ENCODE results near the gene FOXL3. TPM values are rescaled to one million over a fixed set of nuclear protein-coding genes. Genes with fewer than 3 reads are reported as not detected.
"Not testable (repeated sequence)": the region's sequence is repeated elsewhere in the genome, so short reads cannot be mapped to it uniquely, and the experiment has no call there.

The FOXL3 gene
- total RNA-seq, 6 experiments from 2014 or later, result not detected

DNA sequence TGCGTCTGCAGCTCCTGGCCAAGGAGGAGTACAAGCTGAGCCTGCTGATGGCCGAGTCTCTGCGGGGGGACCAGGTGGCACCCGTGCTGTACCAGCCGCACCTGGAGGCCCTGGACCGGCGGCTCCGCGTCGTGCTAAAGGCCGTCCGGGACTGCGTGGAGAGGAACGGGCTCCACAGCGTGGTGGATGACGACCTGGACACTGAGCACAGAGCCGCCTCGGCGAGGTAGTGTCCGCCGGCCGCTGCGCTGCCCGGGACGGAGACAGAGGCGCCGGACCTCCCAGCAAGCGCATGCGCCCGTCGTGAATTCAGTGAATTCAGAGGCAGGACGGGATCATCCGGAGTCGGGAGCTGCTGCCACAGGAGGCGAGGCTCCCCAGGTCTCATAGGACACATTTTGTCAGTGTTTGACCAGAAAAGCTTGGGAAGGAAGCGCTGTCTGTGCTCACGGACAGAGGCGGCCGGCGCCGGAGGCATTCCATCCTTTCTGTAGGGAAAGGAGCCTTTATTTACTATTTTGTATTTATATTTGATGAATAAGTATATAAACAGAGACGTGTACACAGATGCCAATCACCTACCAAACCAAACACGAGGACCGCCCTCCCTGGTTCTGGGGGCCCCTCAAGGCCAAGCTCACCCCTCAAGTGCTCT, 30.1 kb upstream of the FOXL3 start:
- no peak overlapping the region for H3K4me3 ChIP-seq
- H3K27me3 ChIP-seq, result no peaks in the 10 kb centered on the region
- no peaks in the 10 kb centered on the region for H3K4me1 ChIP-seq
- H3K36me3 ChIP-seq, result peaks cover 0 to 51% (median 32%) of the 10 kb centered on the region in 4 donors
- no peak for ATAC-seq
- no peaks in the 10 kb centered on the region for H3K9me3 ChIP-seq
- intact Hi-C loops (cut with DNase I), result no loop called here
- DNase-seq, result peak in 1 of 3 donors; percentile 56
- WGBS (ENCODE audit: insufficient coverage, low coverage, low lambda C conversion rate, missing lambda C conversion rate), result 87% methylated on average over 27 of the region's 44 CpGs
- no peak for TF ChIP-seq POLR2A (IDR thresholded peaks at IDR 0.05)
- no peak overlapping the region for H3K27ac ChIP-seq

DNA sequence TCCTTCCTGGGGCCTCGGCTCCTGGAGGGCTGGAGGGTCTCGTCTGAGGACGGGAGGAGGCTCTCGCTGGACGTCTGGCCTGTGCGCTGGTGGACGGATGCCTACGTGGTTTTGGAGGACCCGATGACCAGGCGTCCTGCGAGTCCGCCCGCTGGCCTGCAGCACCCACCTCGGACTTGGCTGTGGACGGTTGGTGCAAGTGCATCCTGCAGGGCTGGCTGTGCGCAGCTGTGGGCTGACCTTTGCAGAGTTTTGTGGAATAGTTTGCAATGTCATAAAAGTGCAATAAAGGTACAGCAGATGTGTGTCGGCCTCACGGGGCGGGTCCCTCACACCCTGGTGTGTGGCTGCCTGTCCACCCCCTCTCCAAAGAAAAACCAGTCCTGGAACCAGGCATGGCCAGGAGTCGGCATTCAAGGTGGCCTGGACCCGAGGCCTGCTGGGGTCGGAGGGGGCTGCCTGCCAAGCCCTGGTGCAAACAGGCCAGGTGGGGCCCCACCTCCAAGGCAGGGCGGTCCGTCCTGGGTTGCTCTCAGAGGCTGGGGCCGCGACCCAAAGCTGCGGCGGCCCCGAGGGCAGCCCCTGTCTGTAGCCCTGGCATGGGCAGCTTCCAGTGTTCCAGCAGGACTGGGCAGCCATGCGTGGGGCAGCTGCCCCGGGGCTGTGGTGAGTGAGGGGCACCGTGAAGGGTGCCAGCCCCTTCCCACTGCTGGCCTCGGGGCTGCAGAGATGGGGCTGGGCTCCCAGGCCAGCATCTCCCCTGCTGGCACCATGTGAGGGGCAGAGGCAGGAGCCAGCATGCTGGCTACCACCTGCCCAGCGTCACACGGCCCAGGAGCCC, 29.3 kb upstream of the FOXL3 start:
- Histone ChIP-seq H3K27ac (no peak overlapping the region), H3K27me3 (no peaks in the 10 kb centered on the region), H3K4me1 (no peaks in the 10 kb centered on the region), H3K36me3 (peaks cover 0 to 45% (median 31%) of the 10 kb centered on the region in 4 donors), H3K4me3 (no peak overlapping the region), H3K9me3 (no peaks in the 10 kb centered on the region)
- DNase-seq (peak in 1 of 3 donors; percentile 52), ATAC-seq (peak in 2 of 4 donors; percentile 1 to 4)
- TF ChIP-seq POLR2A (IDR thresholded peaks at IDR 0.05) (no peak), CTCF (IDR thresholded peaks at IDR 0.05) (no peak)
- intact Hi-C loops (cut with DNase I), result no loop called here
- WGBS (ENCODE audit: insufficient coverage, low coverage, low lambda C conversion rate, missing lambda C conversion rate), result 100% methylated on average over 2 of the region's 35 CpGs

- Histone ChIP-seq H3K27me3 (no peaks in the 10 kb centered on the region), H3K27ac (no peak overlapping the region), H3K4me1 (no peaks in the 10 kb centered on the region), H3K36me3 (peaks cover 0 to 35% (median 25%) of the 10 kb centered on the region in 4 donors), H3K9me3 (no peaks in the 10 kb centered on the region), H3K4me3 (no peak overlapping the region)
- 90% methylated on average over 7 of the region's 32 CpGs for WGBS (ENCODE audit: insufficient coverage, low coverage, low lambda C conversion rate, missing lambda C conversion rate)
- ATAC-seq (peak in 1 of 4 donors; percentile 9), DNase-seq (peak in 1 of 3 donors; percentile 46)
- TF ChIP-seq CTCF (IDR thresholded peaks at IDR 0.05) (no peak), POLR2A (IDR thresholded peaks at IDR 0.05) (no peak)
- intact Hi-C loops (cut with DNase I), result no loop called here
Observed at GRCh38 chr7:261341-262250, 28.4 kb upstream of the FOXL3 start.

GRCh38 chr7:262251-262572, 27.8 kb upstream of the FOXL3 start:
- no peaks in the 10 kb centered on the region for H3K27me3 ChIP-seq
- WGBS (ENCODE audit: insufficient coverage, low coverage, low lambda C conversion rate, missing lambda C conversion rate), result 95% methylated on average over 8 of the region's 9 CpGs
- DNase-seq (peak in 2 of 3 donors; percentile 41 to 45), ATAC-seq (no peak)
- intact Hi-C loops (cut with DNase I), result no loop called here
- H3K9me3 ChIP-seq, result no peaks in the 10 kb centered on the region
- TF ChIP-seq POLR2A (IDR thresholded peaks at IDR 0.05), result no peak
- peaks cover 0 to 29% (median 22%) of the 10 kb centered on the region in 4 donors for H3K36me3 ChIP-seq
- no peak overlapping the region for H3K27ac ChIP-seq
- H3K4me1 ChIP-seq, result no peaks in the 10 kb centered on the region
- H3K4me3 ChIP-seq, result no peak overlapping the region

GRCh38 chr7:262631-263311, 27.2 kb upstream of the FOXL3 start:
- peaks cover 0 to 26% (median 20%) of the 10 kb centered on the region in 4 donors for H3K36me3 ChIP-seq
- H3K9me3 ChIP-seq; ATAC-seq; H3K27ac ChIP-seq; H3K4me3 ChIP-seq; intact Hi-C loops (cut with DNase I); H3K27me3 ChIP-seq; H3K4me1 ChIP-seq: not testable (repeated sequence)
- WGBS (ENCODE audit: insufficient coverage, low coverage, low lambda C conversion rate, missing lambda C conversion rate), result 77% methylated on average over 18 of the region's 31 CpGs
- TF ChIP-seq CTCF (IDR thresholded peaks at IDR 0.05), result peak in 2 of 4 donors; percentile 9 to 22
- peak in 2 of 3 donors; percentile 42 to 48 for DNase-seq

Data from right lobe of liver (tissue), 6 donors.